HepG2 (cell line): Measurements from ENCODE around the gene SPAG8. TPM values are rescaled to one million over a fixed set of nuclear protein-coding genes. Genes with fewer than 3 reads are reported as not detected.
A peak's percentile ranks its signal among the peaks of the same experiment; 100 is the strongest.

Experiments
- CHD4 ChIP-seq: fragments of 200-600 bp; sonication (generic); IDR thresholded peaks from 2 replicates; pipeline ENCODE4 v1.7.0; 2017; ENCODE audit warnings: mild to moderate bottlenecking, low read length, borderline replicate concordance
- EED ChIP-seq: sonication (generic); formaldehyde crosslinking; IDR thresholded peaks from 2 replicates; pipeline ENCODE4 v1.5.0; 2020; ENCODE audit warnings: mild to moderate bottlenecking, missing genetic modification reagents
- ELF4 ChIP-seq: sonication (generic); formaldehyde crosslinking; IDR thresholded peaks from 2 replicates; pipeline ENCODE4 v1.5.0; 2020; ENCODE audit warnings: missing genetic modification reagents, mild to moderate bottlenecking, moderate library complexity, borderline replicate concordance
- KLF12 ChIP-seq: sonication (generic); formaldehyde crosslinking; IDR thresholded peaks from 2 replicates; pipeline ENCODE4 v1.4.0; 2020; ENCODE audit warnings: missing genetic modification reagents, borderline replicate concordance
- NR2F2 ChIP-seq: IDR thresholded peaks from 2 replicates; pipeline ENCODE4 v1.6.1; 2012; ENCODE audit warnings: low read depth, inconsistent platforms, borderline replicate concordance
- POLR2AphosphoS5 ChIP-seq: IDR thresholded peaks from 2 replicates; pipeline ENCODE4 v1.6.1; 2012; ENCODE audit warnings: low read depth, low read length
- RFX1 ChIP-seq: fragments of 450-650 bp; IDR thresholded peaks from 2 replicates; pipeline ENCODE4 v1.6.1; 2017
- SIX1 ChIP-seq: sonication (generic); formaldehyde crosslinking; IDR thresholded peaks from 2 replicates; pipeline ENCODE4 v1.4.0; 2020; ENCODE audit warnings: missing genetic modification reagents, borderline replicate concordance
- SYNCRIP ChIP-seq: fragments of 200-400 bp; formaldehyde crosslinking; IDR thresholded peaks from 2 replicates; pipeline ENCODE4 v1.6.1; 2018; ENCODE audit warnings: mild to moderate bottlenecking, low read depth, low read length; ENCODE audit not compliant: insufficient read depth
- THAP11 ChIP-seq: IDR thresholded peaks from 2 replicates; pipeline ENCODE4 v1.6.1; 2016; ENCODE audit warnings: missing biosample characterization, missing genetic modification reagents
- TOPORS ChIP-seq: sonication (generic); formaldehyde crosslinking; IDR thresholded peaks from 2 replicates; pipeline ENCODE4 v1.8.0; 2023; ENCODE audit warnings: mild to moderate bottlenecking, missing genetic modification reagents
- ZNF260 ChIP-seq: sonication (generic); formaldehyde crosslinking; IDR thresholded peaks from 2 replicates; pipeline ENCODE4 v1.4.0; 2020; ENCODE audit warnings: missing genetic modification reagents, low read depth, mild to moderate bottlenecking, borderline replicate concordance
- ZNF431 ChIP-seq: sonication (generic); formaldehyde crosslinking; IDR thresholded peaks from 2 replicates; pipeline ENCODE4 v1.9.0; 2022; ENCODE audit warnings: missing genetic modification reagents, low read depth, mild to moderate bottlenecking, borderline replicate concordance
- ZNF550 ChIP-seq: sonication (generic); formaldehyde crosslinking; IDR thresholded peaks from 2 replicates; pipeline ENCODE4 v1.4.0; 2020; ENCODE audit warnings: mild to moderate bottlenecking, missing genetic modification reagents, borderline replicate concordance
- ZNF782 ChIP-seq: sonication (generic); formaldehyde crosslinking; IDR thresholded peaks from 2 replicates; pipeline ENCODE4 v1.4.0; 2020; ENCODE audit warnings: missing genetic modification reagents, mild to moderate bottlenecking, borderline replicate concordance
- ZSCAN20 ChIP-seq: sonication (generic); formaldehyde crosslinking; IDR thresholded peaks from 2 replicates; pipeline ENCODE4 v1.4.0; 2020; ENCODE audit warnings: missing genetic modification reagents, mild to moderate bottlenecking, borderline replicate concordance
- ZSCAN30 ChIP-seq: sonication (generic); formaldehyde crosslinking; IDR thresholded peaks from 2 replicates; pipeline ENCODE4 v1.5.0; 2020; ENCODE audit warnings: mild to moderate bottlenecking, missing genetic modification reagents
- ZSCAN31 ChIP-seq: sonication (generic); formaldehyde crosslinking; IDR thresholded peaks from 2 replicates; pipeline ENCODE4 v1.5.0; 2020; ENCODE audit warnings: low read depth, mild to moderate bottlenecking, missing genetic modification reagents
- polyA plus RNA-seq, 8 experiments: library from polyadenylated mRNA; depleted of rRNA in 3 of 8; stranded (reverse) in 7 of 8; unstranded in 1 of 8; fragments of >200 nt; fragmentation: Illumina TruSeq in 4 of 8; extraction: Trizol in 4 of 8; gene quantifications; 2 replicates each; pipeline versions ENCODE4 v1.2.1 to v1.2.3, GENCODE V29; 2011 to 2016; ENCODE audit warnings: low read depth in 4 of 8, missing spikeins in 1 of 8, mixed read lengths in 1 of 8; ENCODE audit not compliant: insufficient read depth in 1 of 8
- total RNA-seq, 5 experiments: library from RNA; depleted of rRNA; stranded (reverse); fragments of >200 nt; fragmentation: Illumina TruSeq; extraction: Trizol; gene quantifications; 2 replicates each; pipeline ENCODE4 v1.2.3, GENCODE V29; 2016; ENCODE audit warnings: low read depth in 1 of 5
- TF ChIP-seq, protein P1 (sequence below): sonication (generic); formaldehyde crosslinking; IDR thresholded peaks from 2 replicates; pipeline ENCODE4 v1.4.0; 2020; ENCODE audit warnings: mild to moderate bottlenecking, low read depth, missing genetic modification reagents
- TF ChIP-seq, protein P2 (sequence below): sonication (generic); formaldehyde crosslinking; IDR thresholded peaks from 2 replicates; pipeline ENCODE4 v1.4.0; 2020; ENCODE audit warnings: missing genetic modification reagents, low read depth, mild to moderate bottlenecking, borderline replicate concordance
- TF ChIP-seq, protein P3 (sequence below): sonication (generic); formaldehyde crosslinking; IDR thresholded peaks from 2 replicates; pipeline ENCODE4 v1.5.0; 2020; ENCODE audit warnings: missing genetic modification reagents, mild to moderate bottlenecking, borderline replicate concordance
- TF ChIP-seq, protein P4 (sequence below): sonication (generic); formaldehyde crosslinking; IDR thresholded peaks from 2 replicates; pipeline ENCODE4 v1.5.1; 2020; ENCODE audit warnings: mild to moderate bottlenecking, missing genetic modification reagents, borderline replicate concordance

Gene SPAG8
- total and polyA plus RNA-seq, 2 of the 13 experiments (the other 11 are each of a cell fraction or from before 2014, with no cell fraction given): 0.18 to 0.27 TPM

DNA sequence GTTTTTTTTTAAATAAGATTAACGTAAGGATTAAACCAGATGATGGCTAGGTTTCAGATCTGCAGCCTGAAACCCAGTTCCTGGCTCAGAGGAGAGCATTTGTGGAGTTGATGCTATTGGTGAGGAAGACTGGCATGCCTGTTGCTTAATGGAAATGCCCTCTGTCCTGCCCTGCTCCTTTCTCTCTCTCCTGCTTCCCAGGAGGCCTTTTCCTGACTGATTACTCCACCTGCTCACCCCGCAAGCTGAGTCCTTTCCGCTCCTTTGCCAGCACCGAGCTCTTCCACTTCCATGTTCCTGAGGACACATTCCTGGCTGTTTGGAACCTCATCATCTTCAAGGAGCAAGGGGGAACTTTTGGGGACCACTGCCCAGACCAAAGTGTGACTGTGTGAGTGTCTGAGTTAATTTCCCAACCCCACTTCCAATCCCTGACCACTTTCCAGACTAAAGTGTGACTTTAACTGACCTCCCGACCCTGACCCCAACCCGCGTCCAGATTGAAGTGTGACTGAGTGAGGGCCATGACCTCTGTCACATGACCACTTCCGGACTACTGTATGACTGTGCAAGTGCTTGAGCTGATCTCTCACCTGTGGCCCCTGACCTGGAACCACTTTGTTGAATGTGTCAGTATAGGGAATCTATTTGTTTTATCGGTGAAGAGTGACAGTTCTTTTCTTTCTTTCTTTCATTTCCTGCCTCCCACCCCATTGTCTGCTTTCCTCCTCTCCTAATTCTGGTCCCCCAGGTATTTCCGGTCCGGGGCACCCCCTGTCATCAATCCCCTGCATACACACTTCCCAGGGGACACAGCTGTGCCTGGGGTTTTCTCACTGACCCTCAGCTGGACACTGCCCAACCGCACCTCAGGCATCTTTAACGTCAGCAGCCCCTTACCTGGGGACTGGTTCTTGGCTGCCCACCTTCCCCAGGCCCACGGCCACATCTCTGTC is 22.5 kb upstream of the SPAG8 start (continued):
- TF ChIP-seq, protein P1, sequence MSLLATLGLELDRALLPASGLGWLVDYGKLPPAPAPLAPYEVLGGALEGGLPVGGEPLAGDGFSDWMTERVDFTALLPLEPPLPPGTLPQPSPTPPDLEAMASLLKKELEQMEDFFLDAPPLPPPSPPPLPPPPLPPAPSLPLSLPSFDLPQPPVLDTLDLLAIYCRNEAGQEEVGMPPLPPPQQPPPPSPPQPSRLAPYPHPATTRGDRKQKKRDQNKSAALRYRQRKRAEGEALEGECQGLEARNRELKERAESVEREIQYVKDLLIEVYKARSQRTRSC (CRISPR knock-in tag): no peak
- TF ChIP-seq ZSCAN20 (CRISPR knock-in tag): no peak
- TF ChIP-seq, protein P2, sequence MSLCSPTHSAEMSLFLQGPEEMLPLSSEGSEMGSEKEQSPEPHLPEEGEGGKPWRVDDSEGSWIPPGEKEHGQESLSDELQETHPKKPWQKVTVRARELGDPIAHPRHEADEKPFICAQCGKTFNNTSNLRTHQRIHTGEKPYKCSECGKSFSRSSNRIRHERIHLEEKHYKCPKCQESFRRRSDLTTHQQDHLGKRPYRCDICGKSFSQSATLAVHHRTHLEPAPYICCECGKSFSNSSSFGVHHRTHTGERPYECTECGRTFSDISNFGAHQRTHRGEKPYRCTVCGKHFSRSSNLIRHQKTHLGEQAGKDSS (CRISPR knock-in tag): no peak
- peak; percentile 96 for TF ChIP-seq NR2F2
- no peak for TF ChIP-seq EED
- no peak for TF ChIP-seq SIX1 (CRISPR knock-in tag)
- TF ChIP-seq ZNF782 (CRISPR knock-in tag): no peak
- TF ChIP-seq CHD4: no peak
- no peak for TF ChIP-seq ZSCAN31 (CRISPR knock-in tag)
- TF ChIP-seq, protein P3, sequence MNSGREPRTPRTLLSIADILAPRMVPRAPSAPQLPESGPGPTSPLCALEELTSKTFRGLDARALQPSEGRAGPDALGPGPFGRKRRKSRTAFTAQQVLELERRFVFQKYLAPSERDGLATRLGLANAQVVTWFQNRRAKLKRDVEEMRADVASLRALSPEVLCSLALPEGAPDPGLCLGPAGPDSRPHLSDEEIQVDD (CRISPR knock-in tag): no peak
- no peak for TF ChIP-seq SYNCRIP
- TF ChIP-seq ZNF431 (CRISPR knock-in tag): no peak
- no peak for TF ChIP-seq RFX1
- no peak for TF ChIP-seq ZNF550 (CRISPR knock-in tag)
- TF ChIP-seq ZNF260 (CRISPR knock-in tag): no peak
- no peak for TF ChIP-seq ZSCAN30 (CRISPR knock-in tag)
- TF ChIP-seq THAP11 (CRISPR knock-in tag): peak; percentile 74
- TF ChIP-seq POLR2AphosphoS5: no peak
- TF ChIP-seq ELF4: no peak
- no peak for TF ChIP-seq KLF12
- no peak for TF ChIP-seq TOPORS (CRISPR knock-in tag)
- TF ChIP-seq, protein P4, sequence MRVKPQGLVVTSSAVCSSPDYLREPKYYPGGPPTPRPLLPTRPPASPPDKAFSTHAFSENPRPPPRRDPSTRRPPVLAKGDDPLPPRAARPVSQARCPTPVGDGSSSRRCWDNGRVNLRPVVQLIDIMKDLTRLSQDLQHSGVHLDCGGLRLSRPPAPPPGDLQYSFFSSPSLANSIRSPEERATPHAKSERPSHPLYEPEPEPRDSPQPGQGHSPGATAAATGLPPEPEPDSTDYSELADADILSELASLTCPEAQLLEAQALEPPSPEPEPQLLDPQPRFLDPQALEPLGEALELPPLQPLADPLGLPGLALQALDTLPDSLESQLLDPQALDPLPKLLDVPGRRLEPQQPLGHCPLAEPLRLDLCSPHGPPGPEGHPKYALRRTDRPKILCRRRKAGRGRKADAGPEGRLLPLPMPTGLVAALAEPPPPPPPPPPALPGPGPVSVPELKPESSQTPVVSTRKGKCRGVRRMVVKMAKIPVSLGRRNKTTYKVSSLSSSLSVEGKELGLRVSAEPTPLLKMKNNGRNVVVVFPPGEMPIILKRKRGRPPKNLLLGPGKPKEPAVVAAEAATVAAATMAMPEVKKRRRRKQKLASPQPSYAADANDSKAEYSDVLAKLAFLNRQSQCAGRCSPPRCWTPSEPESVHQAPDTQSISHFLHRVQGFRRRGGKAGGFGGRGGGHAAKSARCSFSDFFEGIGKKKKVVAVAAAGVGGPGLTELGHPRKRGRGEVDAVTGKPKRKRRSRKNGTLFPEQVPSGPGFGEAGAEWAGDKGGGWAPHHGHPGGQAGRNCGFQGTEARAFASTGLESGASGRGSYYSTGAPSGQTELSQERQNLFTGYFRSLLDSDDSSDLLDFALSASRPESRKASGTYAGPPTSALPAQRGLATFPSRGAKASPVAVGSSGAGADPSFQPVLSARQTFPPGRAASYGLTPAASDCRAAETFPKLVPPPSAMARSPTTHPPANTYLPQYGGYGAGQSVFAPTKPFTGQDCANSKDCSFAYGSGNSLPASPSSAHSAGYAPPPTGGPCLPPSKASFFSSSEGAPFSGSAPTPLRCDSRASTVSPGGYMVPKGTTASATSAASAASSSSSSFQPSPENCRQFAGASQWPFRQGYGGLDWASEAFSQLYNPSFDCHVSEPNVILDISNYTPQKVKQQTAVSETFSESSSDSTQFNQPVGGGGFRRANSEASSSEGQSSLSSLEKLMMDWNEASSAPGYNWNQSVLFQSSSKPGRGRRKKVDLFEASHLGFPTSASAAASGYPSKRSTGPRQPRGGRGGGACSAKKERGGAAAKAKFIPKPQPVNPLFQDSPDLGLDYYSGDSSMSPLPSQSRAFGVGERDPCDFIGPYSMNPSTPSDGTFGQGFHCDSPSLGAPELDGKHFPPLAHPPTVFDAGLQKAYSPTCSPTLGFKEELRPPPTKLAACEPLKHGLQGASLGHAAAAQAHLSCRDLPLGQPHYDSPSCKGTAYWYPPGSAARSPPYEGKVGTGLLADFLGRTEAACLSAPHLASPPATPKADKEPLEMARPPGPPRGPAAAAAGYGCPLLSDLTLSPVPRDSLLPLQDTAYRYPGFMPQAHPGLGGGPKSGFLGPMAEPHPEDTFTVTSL (CRISPR knock-in tag): no peak
